Measurements from ENCODE around the gene IL17B.

The IL17B gene, protein sequence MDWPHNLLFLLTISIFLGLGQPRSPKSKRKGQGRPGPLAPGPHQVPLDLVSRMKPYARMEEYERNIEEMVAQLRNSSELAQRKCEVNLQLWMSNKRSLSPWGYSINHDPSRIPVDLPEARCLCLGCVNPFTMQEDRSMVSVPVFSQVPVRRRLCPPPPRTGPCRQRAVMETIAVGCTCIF

DNA sequence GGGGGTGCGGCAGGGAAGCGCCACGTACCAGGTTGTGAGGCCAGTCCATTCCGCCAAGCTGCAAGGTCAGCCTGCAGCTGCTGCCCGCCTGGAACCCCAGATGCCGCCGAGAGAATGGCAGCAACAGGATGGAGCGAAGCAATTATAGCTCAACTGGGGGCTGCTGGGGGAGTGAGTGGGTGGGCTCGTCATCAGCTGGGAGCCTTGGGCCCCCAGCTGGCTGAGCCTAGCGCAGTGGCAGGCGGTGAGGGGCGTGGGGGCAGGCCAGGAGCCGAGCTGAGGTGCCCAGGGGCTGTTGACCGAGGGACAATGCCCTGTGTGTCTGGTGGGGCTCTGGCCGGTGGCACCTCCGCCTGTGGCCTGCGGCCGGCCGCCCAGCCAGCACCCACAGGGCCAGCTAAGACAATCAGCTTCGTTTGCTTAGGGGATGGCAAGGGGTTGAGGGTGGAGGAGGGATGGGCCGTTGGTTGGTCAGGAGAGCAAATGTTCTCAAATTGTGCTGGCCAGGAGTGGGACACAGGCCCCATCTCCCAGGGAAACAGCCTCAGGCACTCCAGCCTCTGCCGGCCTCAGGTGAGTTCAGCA is at the start of gene IL17B:
Gene IL17B (minus strand): TSS at position 116 of the 585 bp plus-strand sequence. CDS start 67 bp downstream, at position 49.
- DNase-seq = no peak

DNA sequence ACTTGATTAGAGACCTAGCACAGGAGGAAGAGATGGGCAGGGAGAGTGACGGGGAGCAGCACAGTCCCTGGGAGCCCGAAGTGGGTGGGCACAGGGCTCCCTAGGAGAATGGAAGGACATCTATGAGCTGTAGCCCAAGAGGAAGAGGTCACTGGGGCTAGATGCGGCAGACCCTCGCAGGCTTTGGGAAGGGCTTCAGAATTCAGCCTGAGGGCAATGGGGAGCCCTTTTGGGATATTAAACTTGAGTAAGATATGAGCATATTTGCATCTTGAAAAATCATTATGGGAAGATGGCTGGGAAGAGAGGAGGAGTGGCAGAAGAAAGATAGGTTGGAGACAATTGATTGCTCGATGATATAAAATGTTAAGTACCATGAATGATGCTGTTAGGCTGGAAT is 48.9 kb upstream of the IL17B start:
- DNase-seq = no peak

DNA sequence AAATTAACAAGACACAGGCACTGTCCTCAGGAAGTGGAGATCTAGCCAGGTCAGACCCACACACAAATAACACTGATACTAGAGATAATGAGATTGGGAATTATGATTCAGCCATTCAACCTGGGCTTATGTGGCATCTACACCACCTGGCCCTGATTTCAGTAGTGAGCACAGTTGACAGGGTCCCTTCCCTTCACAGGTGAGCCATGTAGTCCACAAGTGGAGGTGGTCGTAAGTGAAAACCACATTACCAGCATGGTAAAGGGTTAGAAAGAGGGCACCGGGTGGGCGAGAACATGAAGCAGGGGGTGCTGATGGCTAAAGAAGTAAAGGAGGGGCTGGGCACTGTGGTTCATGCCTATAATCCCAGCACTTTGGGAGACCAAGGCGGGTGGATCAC is 48.3 kb upstream of the IL17B start:
- DNase-seq = no peak

DNA sequence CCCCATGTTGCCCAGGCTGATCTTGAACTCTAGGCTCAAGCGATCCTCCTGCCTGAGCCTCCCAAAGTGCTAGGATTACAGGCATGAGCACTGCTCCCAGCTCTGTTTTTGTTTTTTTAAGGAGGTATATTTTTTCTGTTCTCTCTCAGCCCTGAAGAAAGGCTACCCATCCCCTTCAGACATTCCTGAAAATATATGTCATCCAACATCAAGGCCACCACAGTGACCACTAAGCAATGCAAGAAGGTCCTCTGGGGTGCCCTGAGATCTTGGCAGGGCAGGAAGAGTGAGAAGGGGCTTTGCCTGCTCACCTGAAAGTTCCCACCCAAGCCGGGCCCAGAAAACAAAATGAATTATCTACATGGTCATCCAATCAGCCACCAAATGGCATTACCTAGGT is 47.8 kb upstream of the IL17B start:
- no peak for DNase-seq

DNA sequence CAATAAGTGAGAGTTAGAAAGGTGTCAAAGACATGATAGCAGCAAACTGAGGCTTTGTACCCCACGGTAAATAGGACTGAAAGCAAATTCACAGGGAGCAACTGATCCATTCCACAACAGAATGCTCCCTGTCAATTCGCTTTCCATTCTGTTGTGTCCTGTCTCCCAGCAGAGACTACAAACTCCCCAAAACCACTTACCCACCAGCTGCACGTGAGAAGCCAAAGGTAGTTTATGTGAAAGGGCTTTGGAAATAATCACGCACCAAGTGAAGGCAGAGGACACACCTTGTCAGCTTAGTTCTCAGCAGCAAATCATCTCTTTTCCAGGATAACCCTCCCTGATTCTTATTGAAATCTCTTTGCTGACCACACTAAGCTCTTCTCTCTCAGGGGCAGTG is 46.6 kb upstream of the IL17B start:
- no peak for DNase-seq

DNA sequence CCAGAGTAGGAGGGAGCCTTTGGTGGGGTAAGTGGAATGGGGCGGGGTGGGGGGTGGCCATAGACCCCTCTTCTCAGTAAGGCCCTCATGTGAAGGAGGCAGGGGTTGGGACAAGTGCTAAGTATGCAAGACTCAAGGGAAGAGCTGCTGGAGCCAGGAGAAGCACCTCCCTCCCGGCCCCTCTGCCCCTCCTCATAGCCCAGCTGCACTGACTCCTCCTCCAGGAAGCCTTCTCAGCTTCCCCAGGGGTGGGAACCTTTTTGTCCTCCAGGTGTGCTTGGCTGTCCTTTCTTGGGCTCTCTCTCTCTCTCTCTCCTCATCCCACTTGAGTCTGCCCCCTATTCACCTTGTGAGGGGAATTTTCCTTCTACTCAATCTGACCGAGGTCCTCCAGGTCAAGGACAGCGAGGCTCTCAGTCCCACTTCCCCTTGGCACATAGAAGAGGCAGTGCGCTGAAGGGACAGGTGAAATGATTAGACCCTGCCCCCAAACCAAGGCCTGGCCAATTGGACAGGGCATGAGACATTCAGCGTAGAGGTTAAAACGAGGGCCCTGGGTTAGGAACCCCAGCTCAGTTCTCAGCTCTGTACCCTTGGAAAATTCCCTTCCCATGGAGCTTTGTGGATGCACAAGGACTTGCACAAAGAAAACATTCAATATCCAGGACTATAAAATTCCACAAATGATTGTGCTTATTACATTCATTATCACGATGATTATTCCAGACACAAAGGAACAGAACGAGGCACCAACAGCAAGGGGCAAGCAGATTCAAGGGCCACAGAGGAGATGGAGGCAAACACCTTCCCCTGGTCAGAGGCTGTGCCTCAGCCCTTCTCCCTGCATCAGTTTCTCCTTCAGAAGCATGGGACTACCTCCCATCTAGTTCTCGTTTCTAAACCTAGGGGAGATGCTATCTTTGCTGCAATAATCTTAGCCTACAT is 45.6 kb upstream of the IL17B start:
- DNase-seq = no peak

DNA sequence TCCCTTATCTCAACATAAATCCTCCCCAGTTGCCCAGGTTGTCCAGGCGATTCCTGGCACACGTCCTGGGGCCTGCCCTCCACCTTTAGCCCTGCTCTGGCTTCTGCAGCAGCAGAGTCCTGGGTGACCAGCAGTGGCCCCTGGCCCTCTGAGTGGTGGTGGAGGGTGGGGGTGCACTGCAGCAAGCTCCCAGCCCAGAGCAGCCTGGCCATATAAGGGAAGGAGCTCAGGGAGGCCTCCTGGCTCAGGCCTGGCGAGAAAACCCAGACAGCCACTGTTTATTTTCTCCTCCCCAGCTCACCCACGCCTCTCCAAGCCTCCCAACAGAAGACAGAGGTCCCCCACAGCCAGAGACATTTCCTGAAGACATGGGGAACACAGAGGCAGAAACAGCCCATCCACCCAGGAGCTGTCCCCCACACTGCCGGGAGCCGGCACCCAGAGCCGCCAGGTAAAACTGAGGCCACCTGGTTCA is 44.7 kb upstream of the IL17B start:
- DNase-seq = no peak

DNA sequence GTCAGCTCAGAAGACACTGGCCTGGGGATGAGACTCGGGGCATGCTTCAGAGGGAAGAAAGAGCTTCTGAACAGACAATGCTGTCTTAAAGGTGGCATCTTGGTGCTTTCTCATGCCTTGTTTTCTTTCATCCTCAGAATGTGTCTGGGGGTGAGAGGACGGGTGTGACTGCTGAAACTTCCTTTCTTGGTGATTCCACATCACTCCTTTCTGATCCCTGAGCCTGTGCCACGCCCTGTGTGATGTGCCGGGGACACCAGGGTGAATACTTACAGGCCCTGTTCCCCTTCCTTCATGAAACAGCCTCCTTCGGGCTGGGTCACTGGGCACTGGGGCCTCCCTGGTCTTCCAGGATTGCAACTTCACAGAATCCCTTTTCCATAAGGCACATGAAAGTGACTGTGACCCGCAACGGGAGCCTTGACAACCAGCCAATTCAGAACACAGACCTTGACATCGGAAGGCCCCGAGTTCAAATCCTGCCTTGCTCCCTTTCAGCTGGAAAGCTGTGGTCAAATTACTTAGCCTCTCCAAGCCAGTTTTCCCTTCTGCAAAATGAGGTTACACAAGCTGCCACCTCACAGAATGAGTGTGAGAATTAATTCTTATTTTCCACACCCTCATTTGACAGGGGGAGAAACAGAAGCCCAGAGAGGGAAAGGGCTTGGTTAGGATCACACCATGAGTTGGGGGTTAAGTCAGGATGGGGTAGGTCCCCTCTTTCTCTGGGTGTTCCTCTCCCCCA is 44.1 kb upstream of the IL17B start:
- DNase-seq = no peak

DNA sequence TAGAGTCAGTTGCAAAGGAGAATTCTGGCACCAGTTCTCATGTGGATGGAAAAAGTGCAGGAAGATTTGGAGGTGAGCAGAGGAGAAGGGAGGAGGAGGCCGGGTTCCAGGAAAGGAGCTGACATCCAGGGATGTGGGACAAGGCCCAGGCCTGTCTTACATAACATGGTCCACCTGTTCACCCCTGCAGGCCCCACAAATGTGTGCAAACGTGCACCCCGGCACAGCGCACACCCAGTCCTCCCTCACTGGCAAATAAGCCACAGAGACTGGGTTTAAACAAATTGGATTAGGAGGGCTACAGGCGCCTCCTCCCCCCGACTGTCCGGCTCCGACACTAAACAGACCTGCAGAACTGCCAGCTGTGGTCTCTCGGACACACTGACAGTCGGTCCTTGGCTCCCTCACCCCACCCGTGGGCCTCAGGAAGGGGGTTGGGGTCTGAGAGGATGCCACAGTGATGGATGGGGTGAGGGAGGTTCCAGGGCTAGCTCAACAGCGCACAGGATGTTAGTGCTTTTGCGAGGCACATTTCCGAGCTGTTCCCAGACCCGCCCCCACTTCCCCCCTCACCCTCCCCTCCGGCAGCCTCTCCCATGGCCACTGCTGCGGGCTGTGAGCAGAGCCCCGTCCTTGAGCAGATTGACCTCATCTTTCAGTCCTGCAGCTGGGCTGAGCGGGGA is 43.4 kb upstream of the IL17B start:
- no peak for DNase-seq

DNA sequence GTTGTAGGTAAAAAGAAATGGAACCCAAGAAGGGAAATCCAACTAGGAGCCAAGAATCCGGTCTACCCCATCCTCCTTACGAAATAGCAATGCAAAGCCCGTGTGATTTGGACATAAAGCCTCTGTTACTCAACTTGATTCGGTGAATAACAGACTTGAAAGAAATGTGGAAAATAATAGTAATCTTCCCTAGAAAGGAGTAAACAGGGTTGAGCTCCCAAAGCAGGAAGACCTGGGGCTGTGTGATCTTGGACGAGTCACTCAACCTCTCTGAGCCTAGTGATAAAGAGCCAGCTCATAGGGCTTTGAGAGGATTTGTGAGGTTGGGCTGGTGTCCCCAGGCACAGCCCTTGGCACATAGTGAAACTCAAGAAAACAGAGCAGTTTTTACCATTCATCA is 42.7 kb upstream of the IL17B start:
- no peak for DNase-seq

DNA sequence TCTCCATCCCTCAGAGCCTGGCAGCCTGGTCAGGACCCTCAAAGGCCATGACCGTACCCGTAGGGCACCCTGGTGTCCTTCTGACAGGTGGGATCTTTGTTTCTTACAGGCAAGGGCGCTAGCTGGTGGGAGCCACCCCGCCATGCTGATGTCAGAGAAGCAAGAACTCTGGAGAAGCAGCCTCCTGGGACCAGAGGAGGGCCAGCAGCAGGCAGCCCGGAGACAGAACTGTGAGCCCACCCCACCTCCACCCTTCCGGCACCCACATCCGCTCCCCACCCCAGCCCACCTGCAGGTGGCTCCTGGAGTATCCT is 42.2 kb upstream of the IL17B start:
- no peak for DNase-seq

DNA sequence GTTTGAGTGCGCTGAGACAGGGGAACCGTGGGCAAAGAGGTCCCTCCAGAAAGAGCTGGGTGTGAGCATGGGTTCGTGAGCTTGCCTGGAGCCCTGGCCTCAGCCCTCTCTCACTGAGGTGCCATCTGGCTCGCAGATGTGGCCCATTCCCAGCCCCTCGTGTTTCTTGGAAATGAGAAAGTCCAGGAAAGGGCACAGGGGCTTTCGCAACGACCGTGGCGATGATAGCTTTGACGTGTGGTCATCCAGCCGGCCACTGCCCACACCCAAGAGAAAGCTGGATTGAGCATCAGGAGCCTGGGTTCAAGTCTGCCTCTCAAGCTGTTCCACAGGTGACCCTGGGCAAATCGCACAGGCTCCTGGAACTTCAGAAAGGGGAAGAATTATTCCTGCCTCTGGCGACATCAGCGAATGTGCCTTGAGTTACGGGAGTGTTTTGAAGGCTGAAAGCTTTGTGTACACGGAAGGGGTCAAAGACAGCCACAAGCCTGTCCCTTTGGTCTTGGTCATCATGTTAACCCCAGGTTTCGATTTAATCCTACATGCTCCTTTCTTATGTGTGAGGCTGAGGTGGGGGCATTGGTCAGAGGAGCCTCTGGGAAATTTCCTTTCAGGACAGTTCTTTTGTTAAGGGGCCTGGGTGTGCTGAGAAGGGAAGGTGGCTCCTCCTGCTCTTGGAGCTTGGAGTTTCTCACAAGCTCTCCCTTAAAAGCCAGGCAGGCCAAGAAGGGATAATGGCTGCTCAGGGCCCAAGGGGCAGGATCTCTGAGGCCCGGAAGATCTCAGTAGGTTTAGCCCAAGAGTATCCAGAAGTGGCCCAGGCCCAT is 41.7 kb upstream of the IL17B start:
- DNase-seq = no peak

DNA sequence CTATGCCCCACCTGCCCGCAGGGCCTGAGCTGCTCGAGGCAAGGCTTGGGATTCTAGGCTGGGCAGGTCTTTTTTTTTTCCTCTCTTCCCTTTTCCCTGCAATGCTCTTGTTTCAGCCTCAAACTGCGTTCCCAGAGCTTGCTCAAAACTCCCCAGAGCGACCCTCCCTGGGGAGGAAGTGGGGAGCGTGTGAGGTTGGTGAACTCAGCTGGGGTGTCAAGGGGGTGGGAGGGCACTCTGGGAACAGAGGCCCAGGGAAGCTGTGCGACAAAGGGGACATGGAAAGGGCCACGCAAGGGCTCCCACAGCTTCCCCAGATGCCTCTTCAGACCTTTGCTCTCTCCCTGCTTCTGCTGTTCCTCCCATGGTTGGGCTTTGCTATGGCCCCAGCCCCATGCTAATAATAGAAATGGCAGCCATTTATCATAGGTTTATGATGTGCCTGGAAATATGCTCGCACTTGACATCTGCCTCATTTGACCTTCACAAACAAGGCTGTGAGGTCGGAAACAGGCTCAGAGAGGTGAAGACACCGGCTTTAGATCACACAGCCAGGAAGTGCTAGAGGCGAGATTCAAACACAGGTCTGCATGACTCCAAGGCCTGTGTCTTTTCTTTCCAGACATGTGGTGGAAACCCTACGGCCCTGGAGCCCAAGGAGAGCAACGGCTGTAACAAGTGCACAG is 40.9 kb upstream of the IL17B start:
- no peak for DNase-seq

DNA sequence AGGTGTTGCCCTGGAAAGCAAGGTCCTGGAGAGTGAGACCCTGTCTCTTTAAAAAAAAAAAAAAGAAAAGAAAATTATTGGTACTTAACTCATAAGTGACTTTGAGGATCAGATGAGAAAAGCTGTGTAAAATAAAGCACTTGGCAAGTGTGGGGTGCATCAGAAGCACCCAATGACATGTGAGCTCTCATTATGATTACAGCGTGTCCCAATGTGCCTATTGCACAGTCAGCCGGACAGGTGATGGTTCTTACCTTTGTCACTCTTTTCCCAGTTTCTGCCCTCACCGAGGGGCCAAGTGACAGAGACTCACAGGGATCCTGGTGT is 40.4 kb upstream of the IL17B start:
- no peak for DNase-seq

DNA sequence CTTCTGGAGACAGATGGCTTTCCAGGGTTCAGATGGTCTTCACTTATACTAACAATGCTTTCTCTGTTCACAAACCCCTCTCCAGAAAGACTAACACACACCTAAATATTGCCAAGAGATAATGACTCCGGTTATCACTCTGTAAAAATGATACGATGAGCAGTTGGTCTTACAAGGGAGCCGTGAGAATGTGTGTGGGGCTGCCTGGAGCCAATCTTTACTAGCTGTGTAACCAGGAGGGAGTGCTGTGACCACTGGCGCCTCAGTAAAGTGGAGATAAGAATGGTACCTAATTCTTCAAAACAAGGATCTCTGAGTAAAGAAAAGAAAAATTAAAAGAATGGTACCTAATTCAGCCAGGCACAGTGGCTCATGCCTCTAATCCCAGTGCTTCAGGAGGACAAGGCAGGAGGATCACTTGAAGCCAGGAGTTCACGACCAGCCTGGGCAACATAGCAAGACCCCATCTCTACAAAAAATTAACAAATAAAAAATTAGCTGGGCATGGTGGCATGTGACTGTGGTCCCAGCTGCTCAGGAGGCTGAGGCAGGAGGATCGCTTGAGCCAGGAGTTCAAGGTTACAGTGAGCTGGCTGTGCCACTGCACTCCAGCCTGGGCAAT is 39.9 kb upstream of the IL17B start:
- DNase-seq = no peak

DNA sequence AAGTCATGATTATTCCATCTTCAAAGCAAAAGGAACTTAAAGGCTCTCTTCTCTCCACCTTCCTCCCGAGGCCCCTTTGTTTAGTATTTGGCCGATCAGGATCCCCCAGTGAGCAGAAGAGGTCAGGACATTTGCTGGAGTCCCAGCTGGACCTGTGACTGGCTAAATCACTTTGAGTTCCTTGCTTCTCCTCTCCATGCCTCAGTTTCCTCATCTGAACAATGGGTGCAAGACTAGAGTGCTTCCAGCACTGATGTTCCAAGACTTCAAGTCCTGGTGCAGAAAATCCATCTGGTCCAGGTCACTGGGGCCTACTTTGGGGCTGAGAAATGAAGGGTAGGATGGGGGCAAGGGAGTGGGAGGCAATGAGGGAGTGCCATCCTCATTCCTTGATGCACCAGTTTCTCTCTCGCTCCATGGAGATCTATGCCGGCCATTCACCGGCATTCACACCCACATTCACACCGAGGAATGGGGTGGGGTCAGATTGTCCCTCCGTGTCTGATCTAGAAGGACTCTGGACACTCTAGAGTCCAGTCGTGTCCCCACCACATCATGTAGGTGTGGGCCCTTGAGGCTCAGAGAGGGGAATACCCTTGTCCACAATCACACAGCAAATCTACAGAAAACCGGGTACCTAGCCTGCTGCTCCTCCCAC is 38.7 kb upstream of the IL17B start:
- no peak for DNase-seq

DNA sequence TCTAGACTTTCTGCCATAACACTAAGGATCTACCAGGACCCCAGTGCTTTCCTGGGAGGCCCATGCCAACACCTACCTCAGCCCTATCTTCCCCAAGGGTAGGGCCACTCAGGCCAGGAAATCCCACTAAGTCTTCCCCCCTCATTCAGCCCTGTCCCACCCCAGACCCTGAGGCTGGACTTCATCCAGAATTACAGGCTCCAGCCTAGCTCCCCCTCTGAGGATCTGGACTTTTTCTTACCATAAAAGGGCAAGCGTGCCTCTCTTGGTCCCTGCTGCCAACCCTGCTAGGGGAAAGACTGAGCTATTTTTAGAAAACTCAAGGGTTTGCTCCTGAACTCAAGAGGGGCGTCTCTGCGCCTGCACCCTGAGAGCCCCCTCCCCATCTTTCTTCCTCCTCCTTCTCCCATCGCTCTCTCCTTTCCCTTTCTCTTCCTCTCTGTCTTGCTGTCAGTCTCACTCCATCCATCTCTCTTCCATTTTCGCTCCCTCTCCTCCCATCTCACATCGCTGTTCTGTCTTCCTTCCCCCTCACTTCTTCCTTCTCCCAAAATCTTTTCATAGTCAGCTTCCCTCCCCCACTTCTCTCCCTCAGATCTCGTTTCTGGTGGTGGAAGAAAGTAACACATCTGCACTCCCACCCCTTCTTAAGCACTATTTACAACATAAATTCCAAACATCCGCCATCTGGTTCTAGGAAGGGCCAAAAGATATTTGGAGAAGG is 38.1 kb upstream of the IL17B start:
- no peak for DNase-seq

DNA sequence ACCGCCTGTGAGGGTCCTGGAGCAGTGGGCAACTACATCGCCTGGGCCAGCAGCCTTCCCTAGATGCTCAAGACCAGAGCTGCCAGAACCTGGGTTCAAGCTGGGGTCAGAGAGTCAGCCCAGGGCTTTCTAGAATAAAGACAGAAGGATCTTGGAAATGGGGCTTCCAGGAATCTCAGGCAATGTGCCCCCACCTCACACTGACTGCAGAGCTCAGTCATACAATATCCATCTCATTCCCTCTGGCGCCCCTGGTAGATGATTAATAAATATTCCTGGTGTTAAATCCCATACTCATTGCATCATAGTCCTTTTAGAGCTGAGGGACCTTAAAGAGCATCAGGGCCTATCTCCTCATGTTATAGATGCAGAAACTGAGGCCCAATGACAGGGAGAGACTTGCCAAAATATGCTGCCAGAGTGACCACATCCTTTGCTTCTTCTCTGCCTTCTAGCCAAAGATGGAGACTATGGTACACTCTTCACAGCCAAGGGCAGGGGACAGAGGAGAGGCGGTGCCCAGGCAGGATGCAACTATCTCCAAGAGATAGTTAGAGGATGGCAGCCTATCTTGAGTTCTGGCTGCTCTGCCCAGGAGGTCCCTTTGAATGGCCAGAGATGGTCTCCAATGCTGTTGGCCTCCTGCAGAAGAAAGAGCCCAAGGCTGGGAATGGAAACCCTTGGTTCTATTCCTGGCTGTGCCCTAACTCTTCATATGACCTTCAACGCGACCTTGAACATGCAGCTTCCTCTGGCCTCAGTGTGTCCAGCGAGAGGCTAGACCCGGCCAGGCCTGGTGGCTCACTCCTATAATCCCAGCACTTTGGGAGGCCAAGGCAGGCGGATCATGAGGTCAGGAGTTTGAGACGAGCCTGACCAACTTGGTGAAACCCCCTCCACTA is 36.2 kb upstream of the IL17B start:
- no peak for DNase-seq

Data from NCI-H446 treated with DMSO at 0.1 percent for 48 hours (cell line).